Activated CD4-positive, alpha-beta T cell treated with anti-CD3 and anti-CD28 coated beads, Interleukin-2, amount 10 ng/mL, durations not matched to agents 7 days and 5 days (primary cell): Measurements from ENCODE around the gene CAMK2D. TPM values are rescaled to one million over a fixed set of nuclear protein-coding genes. Genes with fewer than 3 reads are reported as not detected.

Experiments
- CTCF ChIA-PET: fragments of 350-600 bp; sonication (Branson Sonifier 250); formaldehyde crosslinking; loops from one replicate; lab custom pipeline; 2021; ENCODE audit warnings: antibody characterized with exemption; lab: Charles Lee
- POLR2A ChIA-PET: fragments of 350-600 bp; sonication (Branson Sonifier 250); formaldehyde crosslinking; loops from one replicate; lab custom pipeline; 2021; ENCODE audit warnings: antibody characterized with exemption; lab: Charles Lee
- DNase-seq: peaks from one replicate; pipeline ENCODE4 v3.0.0-alpha.2; 2020
- H3K27ac Mint-ChIP-seq: one replicate; pipeline ENCODE4 v1.8.0; 2021; ENCODE audit warnings: mild to moderate bottlenecking, moderate library complexity, mixed read lengths
- H3K27me3 Mint-ChIP-seq: one replicate; pipeline ENCODE4 v1.8.0; 2021; ENCODE audit warnings: mixed read lengths
- H3K36me3 Mint-ChIP-seq: one replicate; pipeline ENCODE4 v1.8.0; 2021; ENCODE audit warnings: low read depth, mixed read lengths
- H3K4me1 Mint-ChIP-seq: one replicate; pipeline ENCODE4 v1.8.0; 2021; ENCODE audit warnings: mixed read lengths
- H3K4me3 Mint-ChIP-seq: one replicate; pipeline ENCODE4 v1.8.0; 2021; ENCODE audit warnings: mild to moderate bottlenecking, moderate library complexity, mixed read lengths
- H3K9me3 Mint-ChIP-seq: one replicate; pipeline ENCODE4 v1.8.0; 2021; ENCODE audit warnings: mixed read lengths
- total RNA-seq, 2 experiments: library from RNA; stranded (reverse); gene quantifications; one replicate each; pipeline ENCODE4 v1.2.3, GENCODE V29; 2021

The CAMK2D gene
- total RNA-seq, 2 experiments from 2014 or later = 37.8 to 38.5 TPM

DNA sequence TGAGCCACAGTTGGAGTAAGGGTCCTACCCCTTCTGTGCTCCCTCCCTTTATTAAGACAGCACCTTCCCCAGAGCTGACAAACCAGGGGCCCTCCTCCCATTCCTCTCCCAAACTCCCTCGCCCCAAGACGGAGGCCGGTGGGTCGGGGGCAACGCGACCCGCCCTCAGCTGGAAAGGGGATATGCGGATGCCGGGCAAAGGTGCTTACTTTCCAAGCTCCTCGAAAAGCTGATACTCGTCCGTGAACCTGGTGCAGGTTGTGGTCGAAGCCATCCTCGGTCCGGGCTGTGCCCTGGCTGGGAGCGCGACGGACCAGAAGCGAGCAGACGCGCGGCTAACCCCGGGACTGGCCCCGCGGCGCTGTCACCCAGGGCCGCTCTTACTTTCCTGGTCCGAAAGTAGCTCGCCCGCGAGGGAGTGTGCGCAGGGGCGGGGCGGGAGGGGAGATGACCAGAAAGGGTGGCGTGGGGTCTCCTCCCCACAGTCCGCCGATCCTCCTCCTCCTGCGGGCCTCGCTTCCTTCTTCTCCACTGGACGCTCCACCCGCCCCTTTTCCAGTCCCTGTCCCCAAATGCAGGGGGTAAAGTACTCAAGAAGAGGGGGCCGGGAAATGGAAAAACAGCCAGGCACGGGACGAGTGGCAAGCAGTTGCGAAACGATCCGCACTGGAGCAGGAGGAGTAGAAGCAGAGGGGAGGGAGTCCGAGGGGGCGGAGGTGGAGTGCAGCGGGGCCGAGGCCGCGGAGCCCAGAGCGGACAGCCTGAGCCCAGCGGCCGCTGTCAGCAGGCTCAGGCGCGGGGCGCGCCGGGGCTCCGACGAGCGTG is 531 bp downstream of the CAMK2D start:
- ChIA-PET CTCF (interaction anchor here (0.6 kb wide), 1 partner anchor 210 kb away, joined by 3 read pairs; no protein-coding TSS in a partner anchor), POLR2A (interaction anchor here (0.5 to 0.7 kb wide), 2 partner anchors 132 to 233 kb away, joined by 3 to 5 read pairs; no protein-coding TSS in a partner anchor)
- peaks cover 40% of the 10 kb centered on the region for H3K4me1 Mint-ChIP-seq
- H3K4me3 Mint-ChIP-seq = peak overlapping the region; percentile 99
- H3K27ac Mint-ChIP-seq = peak overlapping the region; percentile 99
- peaks cover 28% of the 10 kb centered on the region for H3K36me3 Mint-ChIP-seq
- no peaks in the 10 kb centered on the region for H3K27me3 Mint-ChIP-seq
- no peaks in the 10 kb centered on the region for H3K9me3 Mint-ChIP-seq
- peak; percentile 46 for DNase-seq

- Mint-ChIP-seq H3K36me3 (peaks cover 30% of the 10 kb centered on the region), H3K4me1 (peaks cover 42% of the 10 kb centered on the region), H3K27me3 (no peaks in the 10 kb centered on the region), H3K4me3 (peak overlapping the region; percentile 99), H3K27ac (peak overlapping the region; percentile 99), H3K9me3 (no peaks in the 10 kb centered on the region)
- DNase-seq = peak; percentile 39
- ChIA-PET POLR2A (interaction anchor here (0.5 kb wide), 1 partner anchor 232 kb away, joined by 3 read pairs; no protein-coding TSS in a partner anchor), CTCF (interaction anchor here (0.6 kb wide), 1 partner anchor 210 kb away, joined by 3 read pairs; no protein-coding TSS in a partner anchor)
Observed at GRCh38 chr4:113760094-113760794, 1.3 kb downstream of the CAMK2D start.

- no peaks in the 10 kb centered on the region for H3K9me3 Mint-ChIP-seq
- peak overlapping the region; percentile 99 for H3K27ac Mint-ChIP-seq
- no peak for DNase-seq
- H3K4me1 Mint-ChIP-seq = peaks cover 46% of the 10 kb centered on the region
- H3K4me3 Mint-ChIP-seq = peak overlapping the region; percentile 99
- no peaks in the 10 kb centered on the region for H3K27me3 Mint-ChIP-seq
- ChIA-PET POLR2A (interaction anchor here (1.0 kb wide), 1 partner anchor 286 kb away, joined by 3 read pairs; no protein-coding TSS in a partner anchor), CTCF (no interaction called here)
- peaks cover 34% of the 10 kb centered on the region for H3K36me3 Mint-ChIP-seq
Observed at GRCh38 chr4:113759696-113760093, 1.8 kb downstream of the CAMK2D start.

DNA sequence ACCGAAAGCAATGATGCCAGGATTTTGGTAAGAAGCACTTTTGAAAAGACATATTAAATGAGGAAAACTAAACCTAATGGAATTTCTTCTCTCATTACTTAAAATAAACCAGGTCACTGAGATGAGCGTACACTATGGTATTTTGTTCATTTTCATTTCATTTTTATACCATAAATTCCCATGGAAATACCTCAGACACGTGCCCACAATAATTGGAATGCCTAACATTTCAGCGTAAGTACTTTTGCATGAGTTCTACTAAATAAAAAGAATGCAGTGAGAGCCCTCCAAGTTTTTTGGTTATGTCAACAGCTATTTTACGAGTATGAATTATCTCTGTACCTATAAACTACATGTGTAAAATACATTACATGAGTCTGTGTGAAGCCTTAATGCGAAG is 3.2 kb downstream of the CAMK2D start:
- Mint-ChIP-seq H3K4me1 (peaks cover 46% of the 10 kb centered on the region), H3K27ac (peak overlapping the region; percentile 83), H3K36me3 (peaks cover 34% of the 10 kb centered on the region), H3K9me3 (no peaks in the 10 kb centered on the region), H3K27me3 (no peaks in the 10 kb centered on the region), H3K4me3 (peak overlapping the region; percentile 99)
- CTCF ChIA-PET = interaction anchor here (1.2 kb wide), 1 partner anchor 211 kb away, joined by 4 read pairs; no protein-coding TSS in a partner anchor
- DNase-seq = no peak
- POLR2A ChIA-PET = no interaction called here

- no peak for DNase-seq
- H3K4me3 Mint-ChIP-seq = peak overlapping the region; percentile 9
- H3K4me1 Mint-ChIP-seq = peaks cover 41% of the 10 kb centered on the region
- no peaks in the 10 kb centered on the region for H3K27me3 Mint-ChIP-seq
- peak overlapping the region; percentile 27 for H3K27ac Mint-ChIP-seq
- POLR2A ChIA-PET = no interaction called here
- peaks cover 39% of the 10 kb centered on the region for H3K36me3 Mint-ChIP-seq
- CTCF ChIA-PET = no interaction called here
- no peaks in the 10 kb centered on the region for H3K9me3 Mint-ChIP-seq
Observed at GRCh38 chr4:113757486-113757885, 4.1 kb downstream of the CAMK2D start.

GRCh38 chr4:113756005-113756410 is 5.5 kb downstream of the CAMK2D start:
- ChIA-PET POLR2A (no interaction called here), CTCF (no interaction called here)
- no peak overlapping the region for H3K27ac Mint-ChIP-seq
- no peaks in the 10 kb centered on the region for H3K9me3 Mint-ChIP-seq
- DNase-seq = no peak
- peaks cover 45% of the 10 kb centered on the region for H3K4me1 Mint-ChIP-seq
- peaks cover 44% of the 10 kb centered on the region for H3K36me3 Mint-ChIP-seq
- no peaks in the 10 kb centered on the region for H3K27me3 Mint-ChIP-seq
- H3K4me3 Mint-ChIP-seq = no peak overlapping the region

DNA sequence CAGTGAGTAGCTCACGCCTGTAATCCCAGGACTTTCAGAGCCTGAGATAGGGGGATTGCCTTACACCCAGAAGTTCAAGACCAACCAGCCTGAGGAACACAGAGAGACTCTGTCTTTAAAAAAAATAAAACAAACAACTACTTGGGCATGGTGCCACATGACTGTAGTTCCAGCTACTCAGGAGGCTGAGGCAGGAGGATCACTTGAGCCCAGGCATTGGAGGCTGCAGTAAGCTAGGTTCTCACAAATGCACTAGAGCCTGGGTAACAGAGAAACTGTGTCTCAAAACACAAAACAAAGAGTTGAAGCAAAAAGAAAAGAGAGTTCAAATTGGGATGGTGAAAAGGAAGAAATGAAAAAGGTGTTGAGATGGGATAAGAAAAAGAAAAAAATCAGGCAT is 10.8 kb downstream of the CAMK2D start:
- Mint-ChIP-seq H3K4me3 (no peak overlapping the region), H3K4me1 (peaks cover 24% of the 10 kb centered on the region), H3K9me3 (peaks cover 2% of the 10 kb centered on the region), H3K27me3 (no peaks in the 10 kb centered on the region), H3K27ac (no peak overlapping the region), H3K36me3 (peaks cover 44% of the 10 kb centered on the region)
- POLR2A ChIA-PET = no interaction called here
- DNase-seq = no peak
- CTCF ChIA-PET = interaction anchor here (0.7 to 1.5 kb wide), 2 partner anchors 72 to 77 kb away, joined by 3 read pairs; no protein-coding TSS in a partner anchor

- POLR2A ChIA-PET = no interaction called here
- peaks cover 2% of the 10 kb centered on the region for H3K9me3 Mint-ChIP-seq
- peaks cover 20% of the 10 kb centered on the region for H3K4me1 Mint-ChIP-seq
- DNase-seq = no peak
- H3K4me3 Mint-ChIP-seq = no peak overlapping the region
- no peaks in the 10 kb centered on the region for H3K27me3 Mint-ChIP-seq
- H3K27ac Mint-ChIP-seq = no peak overlapping the region
- H3K36me3 Mint-ChIP-seq = peaks cover 45% of the 10 kb centered on the region
- CTCF ChIA-PET = interaction anchor here (0.7 to 1.5 kb wide), 2 partner anchors 72 to 77 kb away, joined by 3 read pairs; no protein-coding TSS in a partner anchor
Observed at GRCh38 chr4:113750296-113750695, 11.2 kb downstream of the CAMK2D start.

GRCh38 chr4:113749178-113749577 is 12.4 kb downstream of the CAMK2D start:
- Mint-ChIP-seq H3K4me1 (peaks cover 16% of the 10 kb centered on the region), H3K36me3 (peaks cover 41% of the 10 kb centered on the region), H3K27ac (no peak overlapping the region), H3K4me3 (no peak overlapping the region), H3K27me3 (no peaks in the 10 kb centered on the region), H3K9me3 (peaks cover 2% of the 10 kb centered on the region)
- POLR2A ChIA-PET = no interaction called here
- CTCF ChIA-PET = no interaction called here
- DNase-seq = no peak

- no peak for DNase-seq
- Mint-ChIP-seq H3K4me3 (no peak overlapping the region), H3K9me3 (peaks cover 2% of the 10 kb centered on the region), H3K4me1 (peaks cover 16% of the 10 kb centered on the region), H3K36me3 (peaks cover 41% of the 10 kb centered on the region), H3K27me3 (no peaks in the 10 kb centered on the region), H3K27ac (no peak overlapping the region)
- CTCF ChIA-PET = no interaction called here
- POLR2A ChIA-PET = no interaction called here
Observed at GRCh38 chr4:113747949-113748348, 13.6 kb downstream of the CAMK2D start.

GRCh38 chr4:113745711-113746110 is 15.8 kb downstream of the CAMK2D start:
- Mint-ChIP-seq H3K27me3 (no peaks in the 10 kb centered on the region), H3K4me3 (no peak overlapping the region), H3K4me1 (peaks cover 11% of the 10 kb centered on the region), H3K27ac (no peak overlapping the region), H3K9me3 (peaks cover 3% of the 10 kb centered on the region), H3K36me3 (peaks cover 40% of the 10 kb centered on the region)
- ChIA-PET POLR2A (no interaction called here), CTCF (no interaction called here)
- DNase-seq = no peak

DNA sequence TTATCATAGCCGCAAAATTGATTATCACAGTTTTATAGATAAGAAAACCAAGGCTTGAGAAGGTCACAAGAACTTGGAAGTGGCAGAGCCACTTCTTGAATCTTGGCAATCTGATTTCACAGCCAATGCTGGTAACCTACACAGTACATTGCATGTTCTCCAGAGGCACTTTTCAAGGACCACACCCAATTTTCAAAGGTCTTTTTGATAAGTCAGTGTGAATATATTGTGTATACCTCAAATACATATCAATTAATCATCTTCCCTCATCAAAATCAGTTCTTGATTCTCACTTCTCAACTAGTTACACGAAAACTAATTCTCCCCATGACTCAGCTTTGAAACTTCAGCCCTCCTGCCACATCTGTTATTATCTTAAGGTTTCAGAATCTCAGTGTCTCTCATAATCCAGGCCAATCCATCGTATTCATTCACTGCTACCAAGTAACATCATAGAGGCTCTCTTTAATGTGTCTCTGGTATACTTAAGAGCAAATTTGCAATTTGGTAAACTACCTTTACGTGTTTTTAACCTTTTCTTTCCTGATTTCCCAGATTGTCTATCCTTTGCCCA is 16.8 kb downstream of the CAMK2D start:
- no peak overlapping the region for H3K4me3 Mint-ChIP-seq
- peaks cover 12% of the 10 kb centered on the region for H3K4me1 Mint-ChIP-seq
- ChIA-PET POLR2A (no interaction called here), CTCF (no interaction called here)
- H3K36me3 Mint-ChIP-seq = peaks cover 39% of the 10 kb centered on the region
- no peaks in the 10 kb centered on the region for H3K27me3 Mint-ChIP-seq
- no peak overlapping the region for H3K27ac Mint-ChIP-seq
- H3K9me3 Mint-ChIP-seq = peaks cover 5% of the 10 kb centered on the region
- DNase-seq = no peak
